Cardiac fibroblast (primary cell): ENCODE results near the gene MRPL37.
A peak's percentile ranks its signal among the peaks of the same experiment; 100 is the strongest.

Source experiments
- DNase-seq, 2 donors: peaks; one replicate each; pipeline versions ENCODE4 v3.0.0 to v3.0.0-alpha.2; 2010; ENCODE audit warnings: low read depth in 2 of 2
- H3K4me3 ChIP-seq, 2 donors: replicated peaks in 1 of 2; 1 replicate in 1 of 2; 2 replicates in 1 of 2; pipeline ENCODE4 v1.5.1; 2011; ENCODE audit warnings: low read depth in 2 of 2, low read length in 2 of 2, mild to moderate bottlenecking in 2 of 2, moderate library complexity in 1 of 2
- CTCF ChIP-seq: IDR thresholded peaks from one replicate; pipeline ENCODE4 v1.5.1; 2011; ENCODE audit warnings: low read depth, mild to moderate bottlenecking, low read length, inconsistent platforms

MRPL37 gene

DNA sequence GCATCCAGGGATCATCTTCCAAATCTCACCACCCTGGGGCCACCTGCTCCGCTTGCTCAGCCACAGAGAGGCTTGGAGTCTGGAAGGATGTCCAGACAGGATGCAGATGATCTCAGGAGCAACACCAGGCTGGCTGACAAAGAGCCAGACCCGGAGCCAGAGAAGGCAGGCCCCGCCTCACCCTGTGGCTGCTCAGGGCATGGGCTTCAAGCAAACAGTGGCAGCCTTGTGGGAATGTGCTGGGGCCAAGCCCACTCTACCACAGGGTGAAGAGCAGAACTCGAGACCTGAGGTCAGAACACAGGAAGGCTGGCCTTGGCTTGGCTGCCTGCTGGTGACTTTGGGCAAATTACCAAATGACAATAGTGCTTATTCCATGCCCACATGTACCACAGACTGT is 45.5 kb downstream of the MRPL37 start:
- TF ChIP-seq CTCF, result no peak
- no peak overlapping the region for H3K4me3 ChIP-seq
- DNase-seq, result peak in 1 of 2 donors; percentile 19

DNA sequence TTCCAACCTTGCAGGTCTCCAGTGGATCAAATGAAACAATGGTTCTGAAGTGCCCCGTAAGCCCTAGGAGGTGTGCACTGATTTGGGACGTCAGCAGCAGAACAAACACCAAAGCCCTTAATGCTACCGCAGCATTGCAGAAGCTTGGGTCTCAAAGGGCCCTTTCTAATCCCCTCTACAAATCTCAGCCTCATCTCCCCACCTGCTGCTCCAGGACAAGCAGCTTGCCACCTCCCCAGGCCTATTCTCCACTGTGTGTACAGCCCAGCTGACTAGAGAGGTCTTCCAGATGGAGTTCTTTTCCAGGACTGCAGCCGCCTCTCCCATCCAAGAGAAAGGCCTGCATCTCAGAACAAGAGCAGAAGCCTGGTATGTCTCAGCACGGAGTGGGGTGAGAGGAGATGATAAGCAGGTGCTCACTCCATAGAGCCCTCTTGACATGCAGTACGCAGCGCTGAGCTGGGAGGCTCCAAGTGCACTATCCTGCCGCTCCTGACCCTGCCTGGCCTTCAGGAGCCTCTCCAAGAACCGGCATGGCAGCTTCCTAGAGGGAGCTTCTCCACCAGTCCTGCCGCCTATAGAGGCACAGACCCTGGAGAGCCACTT is 46.3 kb downstream of the MRPL37 start:
- DNase-seq, result no peak
- H3K4me3 ChIP-seq, result no peak overlapping the region
- no peak for TF ChIP-seq CTCF

GRCh38 chr1:54247863-54248515 is 48.0 kb downstream of the MRPL37 start:
- no peak for DNase-seq
- H3K4me3 ChIP-seq, result no peak overlapping the region
- TF ChIP-seq CTCF, result no peak

GRCh38 chr1:54248966-54249365 is 49.0 kb downstream of the MRPL37 start:
- DNase-seq, result peak in 1 of 2 donors; percentile 30
- H3K4me3 ChIP-seq, result no peak overlapping the region
- no peak for TF ChIP-seq CTCF

DNA sequence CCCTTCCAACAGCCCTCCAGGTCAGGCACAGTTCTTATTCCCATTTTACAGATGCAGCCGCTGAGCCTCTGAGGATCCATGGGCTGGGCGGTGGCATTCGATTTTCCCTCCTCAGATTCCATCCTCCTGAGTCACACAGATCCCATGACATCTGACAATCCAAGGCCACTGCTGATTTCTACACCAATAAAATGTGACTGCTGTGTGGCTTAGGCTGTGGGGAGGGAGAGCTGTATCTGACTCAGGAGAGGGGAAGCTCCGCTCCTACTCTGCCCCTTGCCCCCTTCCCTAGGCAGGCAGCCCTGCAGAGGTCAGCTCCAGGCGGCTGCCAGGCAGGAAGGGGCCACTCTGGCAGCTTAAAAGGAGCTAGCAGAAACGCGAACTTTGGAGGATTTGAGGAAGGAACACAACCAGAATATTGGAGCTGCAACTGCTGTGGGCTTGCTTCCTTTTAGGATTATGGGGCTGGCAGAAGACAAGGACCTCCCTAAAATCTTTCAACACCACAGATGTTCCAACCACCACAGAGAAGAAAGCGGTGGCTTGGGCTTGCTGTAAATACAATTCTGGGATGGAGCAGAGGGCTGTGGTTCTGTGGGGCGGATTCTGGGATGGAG is 50.0 kb downstream of the MRPL37 start:
- no peak overlapping the region for H3K4me3 ChIP-seq
- TF ChIP-seq CTCF, result no peak
- peak; percentile 73 to 75 for DNase-seq

DNA sequence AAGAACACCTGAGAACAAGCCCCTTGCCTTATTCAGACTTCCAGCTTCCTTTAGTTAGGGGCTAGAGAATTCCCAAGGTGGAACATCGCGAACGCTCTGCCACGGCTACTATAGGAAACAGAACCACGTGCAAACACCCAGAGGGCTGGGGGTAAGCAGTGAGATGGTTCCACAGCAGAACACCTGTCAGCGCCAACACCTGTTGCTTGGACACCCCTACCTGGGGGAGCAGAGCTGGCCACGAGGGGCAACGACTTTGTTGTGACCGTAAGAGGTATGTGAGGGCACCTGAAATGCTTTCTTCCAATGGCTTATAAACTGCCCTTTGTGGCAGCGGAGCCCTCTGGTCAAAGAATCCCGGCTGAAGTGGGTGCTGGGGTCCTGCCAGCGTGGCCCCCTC is 50.7 kb downstream of the MRPL37 start:
- no peak for DNase-seq
- no peak overlapping the region for H3K4me3 ChIP-seq
- TF ChIP-seq CTCF, result no peak
